ENCODE data around the gene RNU2-63P. TPM values are rescaled to one million over a fixed set of nuclear protein-coding genes. Genes with fewer than 3 reads are reported as not detected.

The RNU2-63P gene
- total and polyA plus RNA-seq, 2 donors (not counting 1 experiment from before 2014, with no cell fraction given): 9.3 TPM; not detected in 1

DNA sequence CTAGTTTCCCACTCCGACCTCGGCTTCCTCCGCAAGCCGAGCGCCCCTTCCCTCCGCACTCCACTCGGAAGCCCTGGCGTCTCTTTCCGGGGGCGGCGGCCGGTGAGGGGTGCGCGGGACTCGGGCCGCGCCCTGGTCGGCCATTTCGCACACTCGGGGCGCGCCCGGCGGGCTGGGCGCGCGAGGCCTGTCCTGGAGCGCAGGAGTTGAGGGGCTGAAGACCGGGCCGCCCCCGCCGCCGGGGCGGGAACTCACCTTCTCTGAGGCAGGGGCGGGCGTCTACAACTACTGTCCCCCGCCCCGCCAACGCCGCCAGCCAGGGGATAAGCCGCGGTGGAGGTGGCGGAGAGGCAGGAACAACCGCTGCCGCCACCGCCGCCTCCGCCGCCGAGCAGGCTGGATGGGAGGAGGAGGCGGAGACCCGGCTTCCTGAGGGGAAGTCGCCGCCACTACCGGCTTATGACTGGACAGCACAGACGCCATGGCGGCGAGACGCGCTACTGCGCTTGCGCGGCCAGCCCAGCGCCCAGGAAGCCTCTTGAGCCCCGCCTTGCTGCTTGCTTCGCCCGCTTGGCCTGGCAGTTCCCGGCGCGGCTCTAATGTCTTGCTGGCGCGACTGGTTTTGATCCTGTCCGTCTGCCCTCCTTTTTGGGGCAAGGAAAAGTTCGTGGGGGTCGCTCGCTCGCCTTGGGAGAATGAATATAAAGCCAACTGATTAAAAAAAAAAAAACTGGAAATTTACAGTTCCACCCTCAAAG is 39.2 kb upstream of the RNU2-63P start, which contains the start of gene KRCC1:
KRCC1 (minus strand) TSS at position 413 of the 758 bp plus-strand sequence. CDS start 27,220 bp downstream, outside the sequence.
- H3K4me3 ChIP-seq (ENCODE audit: control extremely low read depth in 1 of 5, extremely low read depth in 1 of 5, insufficient read depth in 1 of 5, low read depth in 2 of 5, low read length in 4 of 5): peak within 1 kb of the TSS; percentile 73 to 95 (median 89)
- H4K20me1 ChIP-seq (ENCODE audit: control insufficient read depth, insufficient read depth, low read length, poor library complexity, severe bottlenecking): no peaks in the 10 kb centered on the region
- no peaks in the 10 kb centered on the region for H3K27me3 ChIP-seq (replicated peaks in 1 of 4; ENCODE audit: control extremely low read depth in 1 of 4, control insufficient read depth in 3 of 4, insufficient read depth in 4 of 4, low read length in 3 of 4)
- peaks cover 20 to 22% of the 10 kb centered on the region in 2 donors for H3K4me1 ChIP-seq (ENCODE audit: control insufficient read depth in 2 of 2, insufficient read depth in 2 of 2, low read length in 2 of 2)
- H3K4me1 Mint-ChIP-seq: peaks cover 39% of the 10 kb centered on the region
- peak within 1 kb of the TSS; percentile 87 for H3K4me2 ChIP-seq (replicated peaks; ENCODE audit: low read depth, low read length, poor library complexity, severe bottlenecking)
- ChIA-PET POLR2A (interaction anchor here (1.9 kb wide), 1 partner anchor 38 kb away, joined by 15 read pairs; the partner anchor contains the start of gene RNU2-63P), CTCF (interaction anchor here (1.5 to 1.6 kb wide), 2 partner anchors 52 to 54 kb away, joined by 3 to 8 read pairs; no protein-coding TSS in a partner anchor)
- intact Hi-C loops (cut with micrococcal nuclease): loop anchor here (1.0 to 10.0 kb wide), 3 partner anchors 39 to 1433 kb away; partner anchors contain the start of genes EIF2AK3, RNF103 and RNU2-63P
- peak within 1 kb of the TSS; percentile 94 for H3K9ac ChIP-seq (ENCODE audit: low read length)
- peak; percentile 95 for ATAC-seq (ENCODE audit: low read depth)
- H3K27ac Mint-ChIP-seq: peak within 1 kb of the TSS; percentile 97
- H3K27ac ChIP-seq (ENCODE audit: low read length in 2 of 2): peak within 1 kb of the TSS; percentile 95 to 96
- H3K27me3 Mint-ChIP-seq: no peaks in the 10 kb centered on the region
- no peaks in the 10 kb centered on the region for H3K9me3 Mint-ChIP-seq (ENCODE audit: insufficient read depth)
- peak; percentile 97 for DNase-seq
- no peaks in the 10 kb centered on the region for H3K36me3 ChIP-seq (replicated peaks in 1 of 2; ENCODE audit: control extremely low read depth in 1 of 2, control insufficient read depth in 1 of 2, extremely low read depth in 1 of 2, insufficient read depth in 2 of 2, low read length in 1 of 2)
- no peak for TF ChIP-seq EZH2 (IDR thresholded peaks at IDR 0.05; ENCODE audit: borderline replicate concordance, insufficient read depth, low read depth, low read length, poor library complexity, severe bottlenecking)
- TF ChIP-seq, protein P1, sequence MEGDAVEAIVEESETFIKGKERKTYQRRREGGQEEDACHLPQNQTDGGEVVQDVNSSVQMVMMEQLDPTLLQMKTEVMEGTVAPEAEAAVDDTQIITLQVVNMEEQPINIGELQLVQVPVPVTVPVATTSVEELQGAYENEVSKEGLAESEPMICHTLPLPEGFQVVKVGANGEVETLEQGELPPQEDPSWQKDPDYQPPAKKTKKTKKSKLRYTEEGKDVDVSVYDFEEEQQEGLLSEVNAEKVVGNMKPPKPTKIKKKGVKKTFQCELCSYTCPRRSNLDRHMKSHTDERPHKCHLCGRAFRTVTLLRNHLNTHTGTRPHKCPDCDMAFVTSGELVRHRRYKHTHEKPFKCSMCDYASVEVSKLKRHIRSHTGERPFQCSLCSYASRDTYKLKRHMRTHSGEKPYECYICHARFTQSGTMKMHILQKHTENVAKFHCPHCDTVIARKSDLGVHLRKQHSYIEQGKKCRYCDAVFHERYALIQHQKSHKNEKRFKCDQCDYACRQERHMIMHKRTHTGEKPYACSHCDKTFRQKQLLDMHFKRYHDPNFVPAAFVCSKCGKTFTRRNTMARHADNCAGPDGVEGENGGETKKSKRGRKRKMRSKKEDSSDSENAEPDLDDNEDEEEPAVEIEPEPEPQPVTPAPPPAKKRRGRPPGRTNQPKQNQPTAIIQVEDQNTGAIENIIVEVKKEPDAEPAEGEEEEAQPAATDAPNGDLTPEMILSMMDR (IDR thresholded peaks at IDR 0.05): no peak
- peak within 1 kb of the TSS; percentile 78 for H2AFZ ChIP-seq (ENCODE audit: insufficient read depth, low read depth, low read length, poor library complexity, severe bottlenecking)
- H3K4me3 Mint-ChIP-seq: peak within 1 kb of the TSS; percentile 98
- peaks cover 29% of the 10 kb centered on the region for H3K79me2 ChIP-seq (ENCODE audit: control insufficient read depth, insufficient read depth, low read length)
- no peaks in the 10 kb centered on the region for H3K9me3 ChIP-seq (ENCODE audit: control extremely low read depth in 1 of 3, control insufficient read depth in 2 of 3, insufficient read depth in 1 of 3, low read length in 2 of 3)
- WGBS (ENCODE audit: insufficient coverage): under 1% methylated on average over 74 of the region's 77 CpGs
